SK-N-SH (cell line): ENCODE measurements around the gene VAMP2. TPM values are rescaled to one million over a fixed set of nuclear protein-coding genes. Genes with fewer than 3 reads are reported as not detected.

Experiments
- EP300 ChIP-seq, 2 experiments: IDR thresholded peaks; 2 replicates each; pipeline versions ENCODE4 v1.4.0 to v1.6.1; 2012; ENCODE audit warnings: borderline replicate concordance in 1 of 2, low read depth in 1 of 2, low read length in 1 of 2
- EZH2phosphoT487 ChIP-seq: fragments of 200-600 bp; sonication (generic); IDR thresholded peaks from 2 replicates; pipeline ENCODE4 v1.6.1; 2017; ENCODE audit warnings: low read depth, mixed run types, mild to moderate bottlenecking, antibody characterized with exemption, moderate library complexity, borderline replicate concordance
- JUND ChIP-seq: IDR thresholded peaks from 2 replicates; pipeline ENCODE4 v1.4.0; 2012
- MXI1 ChIP-seq: IDR thresholded peaks from 2 replicates; pipeline ENCODE4 v1.6.1; 2012; ENCODE audit warnings: mild to moderate bottlenecking, low read depth, low read length, improper control_type of control experiment
- NFIC ChIP-seq: IDR thresholded peaks from 2 replicates; pipeline ENCODE4 v1.4.0; 2012; ENCODE audit warnings: borderline replicate concordance
- POLR2AphosphoS5 ChIP-seq: IDR thresholded peaks from 2 replicates; pipeline ENCODE4 v1.6.1; 2012; ENCODE audit warnings: low read depth, low read length
- RAD21 ChIP-seq: IDR thresholded peaks from 2 replicates; pipeline ENCODE4 v1.6.1; 2012; ENCODE audit warnings: mild to moderate bottlenecking, low read length
- RCOR1 ChIP-seq: fragments of 150-350 bp; IDR thresholded peaks from 2 replicates; pipeline ENCODE4 v1.6.1; 2017; ENCODE audit warnings: antibody characterized with exemption, low read length
- RXRA ChIP-seq: IDR thresholded peaks from 2 replicates; pipeline ENCODE4 v1.4.0; 2012; ENCODE audit warnings: low read depth, mild to moderate bottlenecking, borderline replicate concordance
- SIN3A ChIP-seq: IDR thresholded peaks from 2 replicates; pipeline ENCODE4 v1.6.1; 2012; ENCODE audit warnings: low read depth, mild to moderate bottlenecking, low read length, moderate library complexity, borderline replicate concordance
- SMC3 ChIP-seq: IDR thresholded peaks from 2 replicates; pipeline ENCODE4 v1.6.1; 2012; ENCODE audit warnings: low read depth, low read length, improper control_type of control experiment
- TAF1 ChIP-seq: IDR thresholded peaks from 2 replicates; pipeline ENCODE4 v1.6.1; 2012; ENCODE audit warnings: low read depth, mild to moderate bottlenecking, low read length, moderate library complexity, borderline replicate concordance
- polyA plus RNA-seq, 3 experiments: library from polyadenylated mRNA; depleted of rRNA; stranded (reverse); fragments of >200 nt; gene quantifications; 2 replicates each; pipeline ENCODE4 v1.2.3, GENCODE V29; 2012
- TF ChIP-seq, protein P1 (sequence below): IDR thresholded peaks from 2 replicates; pipeline ENCODE4 v1.4.0; 2012; ENCODE audit warnings: low read depth, borderline replicate concordance
- TF ChIP-seq, protein P2 (sequence below): IDR thresholded peaks from 2 replicates; pipeline ENCODE4 v1.4.0; 2012; ENCODE audit warnings: low read depth, borderline replicate concordance
- TF ChIP-seq, protein P3 (sequence below): IDR thresholded peaks from 2 replicates; pipeline ENCODE4 v1.4.0; 2012; ENCODE audit warnings: low read depth
- TF ChIP-seq, protein P4 (sequence below): IDR thresholded peaks from 2 replicates; pipeline ENCODE4 v1.6.1; 2012; ENCODE audit warnings: mild to moderate bottlenecking, low read depth, low read length, moderate library complexity
- TF ChIP-seq, protein P5 (sequence below): fragments of 150-350 bp; IDR thresholded peaks from 2 replicates; pipeline ENCODE4 v1.6.1; 2016; ENCODE audit warnings: mild to moderate bottlenecking, low read depth, low read length

The VAMP2 gene
- polyA plus RNA-seq, 1 of the 3 experiments (the other 2 are of a cell fraction): 42.0 TPM

DNA sequence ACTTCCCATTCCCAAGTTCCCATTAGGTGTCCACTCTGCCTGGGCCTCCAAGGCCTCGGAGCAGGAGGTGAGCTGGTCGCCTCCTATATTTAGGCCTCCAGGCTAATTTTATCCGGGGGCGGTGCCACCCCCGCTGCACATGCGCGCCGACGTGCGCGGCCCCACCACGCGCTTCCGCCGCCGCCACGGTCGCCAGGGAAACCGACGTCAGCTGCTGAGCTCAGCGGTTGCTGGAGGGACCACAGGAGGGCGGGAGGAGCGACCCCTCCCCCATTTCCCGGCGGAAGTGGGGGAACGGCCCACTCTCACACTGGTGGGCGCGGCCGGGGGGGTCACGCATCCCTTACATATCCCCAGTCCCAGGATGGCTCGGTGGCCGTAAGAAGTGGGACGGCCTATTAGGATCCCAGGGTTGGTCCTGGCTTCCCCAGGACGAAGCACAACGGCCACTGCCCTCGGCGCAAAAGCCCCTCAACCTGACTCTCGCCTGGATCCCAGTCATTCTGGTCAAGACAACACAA, 11.6 kb downstream of the VAMP2 start (continued):
- TF ChIP-seq RAD21: no peak
- 0 out of 2 replicates have a peak, but pooled peaks have one; percentile 23 for TF ChIP-seq RCOR1
- TF ChIP-seq MXI1: peak; percentile 97
- peak; percentile 60; the same call in 1 of the 2 replicates for TF ChIP-seq SIN3A
- TF ChIP-seq TAF1: no peak
- TF ChIP-seq, protein P1, sequence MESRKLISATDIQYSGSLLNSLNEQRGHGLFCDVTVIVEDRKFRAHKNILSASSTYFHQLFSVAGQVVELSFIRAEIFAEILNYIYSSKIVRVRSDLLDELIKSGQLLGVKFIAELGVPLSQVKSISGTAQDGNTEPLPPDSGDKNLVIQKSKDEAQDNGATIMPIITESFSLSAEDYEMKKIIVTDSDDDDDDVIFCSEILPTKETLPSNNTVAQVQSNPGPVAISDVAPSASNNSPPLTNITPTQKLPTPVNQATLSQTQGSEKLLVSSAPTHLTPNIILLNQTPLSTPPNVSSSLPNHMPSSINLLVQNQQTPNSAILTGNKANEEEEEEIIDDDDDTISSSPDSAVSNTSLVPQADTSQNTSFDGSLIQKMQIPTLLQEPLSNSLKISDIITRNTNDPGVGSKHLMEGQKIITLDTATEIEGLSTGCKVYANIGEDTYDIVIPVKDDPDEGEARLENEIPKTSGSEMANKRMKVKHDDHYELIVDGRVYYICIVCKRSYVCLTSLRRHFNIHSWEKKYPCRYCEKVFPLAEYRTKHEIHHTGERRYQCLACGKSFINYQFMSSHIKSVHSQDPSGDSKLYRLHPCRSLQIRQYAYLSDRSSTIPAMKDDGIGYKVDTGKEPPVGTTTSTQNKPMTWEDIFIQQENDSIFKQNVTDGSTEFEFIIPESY: no peak
- TF ChIP-seq, protein P2, sequence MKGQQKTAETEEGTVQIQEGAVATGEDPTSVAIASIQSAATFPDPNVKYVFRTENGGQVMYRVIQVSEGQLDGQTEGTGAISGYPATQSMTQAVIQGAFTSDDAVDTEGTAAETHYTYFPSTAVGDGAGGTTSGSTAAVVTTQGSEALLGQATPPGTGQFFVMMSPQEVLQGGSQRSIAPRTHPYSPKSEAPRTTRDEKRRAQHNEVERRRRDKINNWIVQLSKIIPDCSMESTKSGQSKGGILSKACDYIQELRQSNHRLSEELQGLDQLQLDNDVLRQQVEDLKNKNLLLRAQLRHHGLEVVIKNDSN: no peak; the same call in 1 of the 2 replicates
- no peak for TF ChIP-seq SMC3
- no peak for TF ChIP-seq RXRA
- TF ChIP-seq, protein P3, sequence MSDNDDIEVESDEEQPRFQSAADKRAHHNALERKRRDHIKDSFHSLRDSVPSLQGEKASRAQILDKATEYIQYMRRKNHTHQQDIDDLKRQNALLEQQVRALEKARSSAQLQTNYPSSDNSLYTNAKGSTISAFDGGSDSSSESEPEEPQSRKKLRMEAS: peak; percentile 53; the same call in 1 of the 2 replicates
- TF ChIP-seq, protein P4, sequence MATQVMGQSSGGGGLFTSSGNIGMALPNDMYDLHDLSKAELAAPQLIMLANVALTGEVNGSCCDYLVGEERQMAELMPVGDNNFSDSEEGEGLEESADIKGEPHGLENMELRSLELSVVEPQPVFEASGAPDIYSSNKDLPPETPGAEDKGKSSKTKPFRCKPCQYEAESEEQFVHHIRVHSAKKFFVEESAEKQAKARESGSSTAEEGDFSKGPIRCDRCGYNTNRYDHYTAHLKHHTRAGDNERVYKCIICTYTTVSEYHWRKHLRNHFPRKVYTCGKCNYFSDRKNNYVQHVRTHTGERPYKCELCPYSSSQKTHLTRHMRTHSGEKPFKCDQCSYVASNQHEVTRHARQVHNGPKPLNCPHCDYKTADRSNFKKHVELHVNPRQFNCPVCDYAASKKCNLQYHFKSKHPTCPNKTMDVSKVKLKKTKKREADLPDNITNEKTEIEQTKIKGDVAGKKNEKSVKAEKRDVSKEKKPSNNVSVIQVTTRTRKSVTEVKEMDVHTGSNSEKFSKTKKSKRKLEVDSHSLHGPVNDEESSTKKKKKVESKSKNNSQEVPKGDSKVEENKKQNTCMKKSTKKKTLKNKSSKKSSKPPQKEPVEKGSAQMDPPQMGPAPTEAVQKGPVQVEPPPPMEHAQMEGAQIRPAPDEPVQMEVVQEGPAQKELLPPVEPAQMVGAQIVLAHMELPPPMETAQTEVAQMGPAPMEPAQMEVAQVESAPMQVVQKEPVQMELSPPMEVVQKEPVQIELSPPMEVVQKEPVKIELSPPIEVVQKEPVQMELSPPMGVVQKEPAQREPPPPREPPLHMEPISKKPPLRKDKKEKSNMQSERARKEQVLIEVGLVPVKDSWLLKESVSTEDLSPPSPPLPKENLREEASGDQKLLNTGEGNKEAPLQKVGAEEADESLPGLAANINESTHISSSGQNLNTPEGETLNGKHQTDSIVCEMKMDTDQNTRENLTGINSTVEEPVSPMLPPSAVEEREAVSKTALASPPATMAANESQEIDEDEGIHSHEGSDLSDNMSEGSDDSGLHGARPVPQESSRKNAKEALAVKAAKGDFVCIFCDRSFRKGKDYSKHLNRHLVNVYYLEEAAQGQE: no peak
- TF ChIP-seq JUND: no peak
- no peak for TF ChIP-seq NFIC
- TF ChIP-seq EZH2phosphoT487: no peak
- TF ChIP-seq EP300 (IDR thresholded peaks at IDR 0.05; ENCODE audit: borderline replicate concordance in 1 of 2, low read depth in 1 of 2, low read length in 1 of 2): no peak
- TF ChIP-seq, protein P5, sequence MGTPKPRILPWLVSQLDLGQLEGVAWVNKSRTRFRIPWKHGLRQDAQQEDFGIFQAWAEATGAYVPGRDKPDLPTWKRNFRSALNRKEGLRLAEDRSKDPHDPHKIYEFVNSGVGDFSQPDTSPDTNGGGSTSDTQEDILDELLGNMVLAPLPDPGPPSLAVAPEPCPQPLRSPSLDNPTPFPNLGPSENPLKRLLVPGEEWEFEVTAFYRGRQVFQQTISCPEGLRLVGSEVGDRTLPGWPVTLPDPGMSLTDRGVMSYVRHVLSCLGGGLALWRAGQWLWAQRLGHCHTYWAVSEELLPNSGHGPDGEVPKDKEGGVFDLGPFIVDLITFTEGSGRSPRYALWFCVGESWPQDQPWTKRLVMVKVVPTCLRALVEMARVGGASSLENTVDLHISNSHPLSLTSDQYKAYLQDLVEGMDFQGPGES: no peak
- TF ChIP-seq POLR2AphosphoS5: no peak
